ENCODE results near the gene LRMDA.

Gene LRMDA

GRCh38 chr10:75431180-75432111 is at the start of gene LRMDA:
TSS of gene LRMDA (plus strand) at chr10:75431624.
- DNase-seq, result no peak

- DNase-seq, result no peak
Observed at GRCh38 chr10:75386128-75386527, 45.3 kb upstream of the LRMDA start.

GRCh38 chr10:75388082-75388481 is 43.3 kb upstream of the LRMDA start:
- DNase-seq, result no peak

GRCh38 chr10:75390178-75390577 is 41.2 kb upstream of the LRMDA start:
- DNase-seq, result no peak

GRCh38 chr10:75392271-75392670 is 39.2 kb upstream of the LRMDA start:
- no peak for DNase-seq

GRCh38 chr10:75392744-75393143 is 38.7 kb upstream of the LRMDA start:
- DNase-seq, result no peak

GRCh38 chr10:75394221-75394620 is 37.2 kb upstream of the LRMDA start:
- DNase-seq, result no peak

- DNase-seq, result no peak
Observed at GRCh38 chr10:75395066-75395931, 36.1 kb upstream of the LRMDA start.

- no peak for DNase-seq
Observed at GRCh38 chr10:75395932-75396630, 35.3 kb upstream of the LRMDA start.

GRCh38 chr10:75396631-75397495 is 34.6 kb upstream of the LRMDA start:
- DNase-seq, result no peak

GRCh38 chr10:75397496-75398199 is 33.8 kb upstream of the LRMDA start:
- DNase-seq, result no peak

- DNase-seq, result no peak
Observed at GRCh38 chr10:75398200-75398691, 33.2 kb upstream of the LRMDA start.

GRCh38 chr10:75398692-75399460 is 32.5 kb upstream of the LRMDA start:
- no peak for DNase-seq

- peak; percentile 5 for DNase-seq
Observed at GRCh38 chr10:75399461-75400162, 31.8 kb upstream of the LRMDA start.

GRCh38 chr10:75400163-75400770 is 31.2 kb upstream of the LRMDA start:
- DNase-seq, result no peak

GRCh38 chr10:75400771-75401568 is 30.5 kb upstream of the LRMDA start:
- no peak for DNase-seq

- DNase-seq, result peak; percentile 81
Observed at GRCh38 chr10:75401569-75402485, 29.6 kb upstream of the LRMDA start, which contains the start of gene ZNF503. TSS of gene ZNF503 (minus strand) at chr10:75401764. CDS start at chr10:75401419, 345 bp downstream.

All from DMS79 (cell line).